GM21390 (cell line): ENCODE measurements around the gene C22orf23.
A peak's percentile ranks its signal among the peaks of the same experiment; 100 is the strongest.

Experiments
- ATAC-seq: cut with Tn5 transposase; IDR thresholded peaks from one replicate; pipeline ENCODE4 v1.9.1; 2021; ENCODE audit not compliant: unreplicated experiment

Gene C22orf23

GRCh38 chr22:37926771-37927636 is 26.4 kb downstream of the C22orf23 start:
- ATAC-seq, result no peak

DNA sequence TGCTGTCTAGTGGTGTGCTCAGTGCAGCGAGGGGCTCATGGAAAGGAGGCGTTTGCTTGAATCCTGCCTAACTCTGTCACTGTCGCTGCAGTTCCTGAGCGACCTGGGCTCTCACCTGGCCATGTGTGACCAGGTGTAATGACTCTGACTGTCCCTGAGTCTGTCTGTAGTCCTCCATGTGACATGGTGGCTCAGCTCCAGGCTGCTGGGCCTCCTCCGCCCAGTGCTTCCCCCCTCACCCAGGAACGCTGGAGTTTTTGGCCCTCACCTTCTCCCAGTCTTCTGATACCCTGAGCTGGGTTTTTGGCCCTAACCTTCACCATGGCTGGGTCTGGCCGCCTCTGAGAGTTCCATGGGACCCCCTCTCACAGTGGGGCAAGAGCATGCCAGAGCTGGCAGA is 27.0 kb downstream of the C22orf23 start:
- no peak for ATAC-seq

DNA sequence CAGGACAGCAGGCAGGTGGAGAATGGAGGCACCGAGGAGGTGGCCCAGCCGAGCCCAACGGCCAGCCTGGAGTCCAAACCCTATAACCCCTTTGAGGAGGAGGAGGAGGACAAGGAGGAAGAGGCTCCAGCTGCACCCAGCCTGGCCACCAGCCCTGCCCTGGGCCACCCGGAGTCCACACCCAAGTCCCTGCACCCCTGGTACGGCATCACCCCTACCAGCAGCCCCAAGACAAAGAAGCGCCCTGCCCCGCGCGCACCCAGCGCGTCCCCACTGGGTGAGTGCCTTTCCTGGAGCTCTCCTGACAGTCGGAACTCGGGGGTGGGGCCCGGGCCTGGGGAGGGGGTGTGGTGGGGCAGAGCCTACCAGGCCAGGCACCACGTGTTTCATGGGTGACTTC is 27.6 kb downstream of the C22orf23 start:
- ATAC-seq, result no peak

GRCh38 chr22:37925330-37925729 is 28.1 kb downstream of the C22orf23 start:
- ATAC-seq, result no peak

DNA sequence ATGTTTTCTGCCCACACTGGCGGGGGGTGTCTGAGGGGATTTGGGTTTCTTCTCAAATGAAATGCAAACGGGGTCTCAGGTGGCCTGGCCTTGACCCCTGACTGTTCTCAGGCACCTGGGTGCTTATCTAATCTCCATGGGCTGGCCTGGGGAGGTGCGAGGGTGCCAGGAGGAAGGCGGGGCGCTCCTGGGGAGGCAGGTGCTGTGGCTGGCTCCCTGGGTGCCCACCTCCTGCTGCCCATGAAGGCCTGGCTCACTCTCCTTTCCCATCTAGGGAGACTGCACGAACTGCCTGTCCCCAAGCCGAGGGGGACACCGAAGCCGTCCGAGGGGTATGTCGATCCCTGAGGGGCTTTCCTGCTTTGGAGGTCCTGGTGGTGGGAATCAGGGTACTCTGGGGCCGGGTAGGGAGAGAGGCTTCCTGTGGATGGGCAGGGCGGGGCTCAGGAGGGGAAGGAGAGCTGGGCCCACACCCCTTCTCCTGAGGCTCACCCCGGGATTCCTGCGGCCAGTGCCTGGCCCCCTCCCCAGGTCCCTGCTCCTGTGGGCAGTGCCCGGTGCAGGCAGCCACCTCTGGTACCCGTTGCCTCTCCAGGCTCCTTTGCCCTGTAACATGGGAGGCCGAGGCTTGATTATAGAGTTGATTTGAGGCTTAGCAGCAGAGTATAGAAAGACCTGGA is 28.9 kb downstream of the C22orf23 start:
- no peak for ATAC-seq

DNA sequence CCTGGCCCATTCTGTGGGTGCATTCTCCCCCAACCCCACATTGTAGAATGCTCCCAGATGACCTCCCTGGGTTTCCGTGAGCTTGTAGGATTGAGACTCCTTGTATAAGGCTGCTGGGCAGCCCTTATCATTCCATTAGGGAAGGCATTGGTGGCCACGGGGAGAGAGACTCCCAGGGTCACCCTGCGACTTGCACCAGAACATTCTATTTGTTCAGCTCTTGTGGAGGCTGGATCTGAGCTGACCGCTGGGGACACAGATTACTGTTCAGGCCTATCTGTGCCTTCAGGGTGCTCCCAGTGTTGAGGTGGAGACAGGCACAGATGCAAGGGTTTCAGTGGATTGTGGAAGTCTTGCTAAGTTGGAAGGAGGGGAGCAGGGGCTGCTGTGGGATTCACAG is 29.5 kb downstream of the C22orf23 start:
- no peak for ATAC-seq

GRCh38 chr22:37922191-37922590 is 31.2 kb downstream of the C22orf23 start:
- no peak for ATAC-seq

DNA sequence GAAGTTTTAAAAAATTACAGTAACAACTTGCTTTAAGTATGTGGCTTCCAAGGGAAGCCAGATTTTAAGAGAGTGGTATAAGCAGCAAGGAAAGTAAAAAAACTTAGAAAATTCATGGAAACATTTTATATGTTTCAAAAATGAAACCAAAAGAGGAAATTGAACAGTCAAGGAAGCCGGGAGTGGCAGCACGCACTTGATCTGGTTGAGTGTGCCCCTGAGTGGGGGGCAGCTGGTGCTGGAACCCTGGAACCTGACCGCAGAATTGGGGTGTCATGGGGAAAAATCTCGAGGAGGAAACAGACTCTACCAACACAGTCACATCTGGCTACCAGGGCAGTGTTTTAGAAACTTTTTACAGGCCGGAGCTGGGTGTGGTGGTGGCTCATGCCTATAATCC is 33.3 kb downstream of the C22orf23 start:
- no peak for ATAC-seq

GRCh38 chr22:37918580-37919270 is 34.7 kb downstream of the C22orf23 start:
- no peak for ATAC-seq

GRCh38 chr22:37917874-37918548 is 35.4 kb downstream of the C22orf23 start:
- ATAC-seq, result no peak

GRCh38 chr22:37916311-37916710 is 37.1 kb downstream of the C22orf23 start:
- ATAC-seq, result no peak

DNA sequence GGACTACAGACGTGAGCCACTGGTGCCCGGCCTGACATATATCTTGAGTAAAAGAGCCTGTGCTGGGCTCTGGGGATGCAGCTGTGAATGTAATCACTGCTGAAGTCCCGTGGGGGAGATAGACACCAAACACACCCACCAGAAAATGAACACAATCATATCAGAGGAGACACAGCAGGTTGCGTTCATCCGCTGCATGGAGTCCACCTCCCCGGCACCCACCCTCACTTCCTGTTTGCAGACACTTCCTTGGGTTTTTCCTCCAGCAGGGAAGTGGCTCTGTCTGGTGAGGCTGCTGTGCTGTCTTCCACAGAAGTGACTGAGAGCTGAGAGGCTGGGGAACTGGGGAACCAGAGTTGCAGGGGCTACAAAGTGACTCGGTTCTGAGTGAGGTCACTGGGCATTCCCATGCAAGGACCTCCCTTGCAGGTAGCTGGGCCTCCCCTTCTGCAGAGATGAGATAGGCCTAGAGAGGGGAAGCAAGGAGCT is 40.1 kb downstream of the C22orf23 start:
- ATAC-seq, result no peak

- no peak for ATAC-seq
Observed at GRCh38 chr22:37912171-37912570, 41.2 kb downstream of the C22orf23 start.

DNA sequence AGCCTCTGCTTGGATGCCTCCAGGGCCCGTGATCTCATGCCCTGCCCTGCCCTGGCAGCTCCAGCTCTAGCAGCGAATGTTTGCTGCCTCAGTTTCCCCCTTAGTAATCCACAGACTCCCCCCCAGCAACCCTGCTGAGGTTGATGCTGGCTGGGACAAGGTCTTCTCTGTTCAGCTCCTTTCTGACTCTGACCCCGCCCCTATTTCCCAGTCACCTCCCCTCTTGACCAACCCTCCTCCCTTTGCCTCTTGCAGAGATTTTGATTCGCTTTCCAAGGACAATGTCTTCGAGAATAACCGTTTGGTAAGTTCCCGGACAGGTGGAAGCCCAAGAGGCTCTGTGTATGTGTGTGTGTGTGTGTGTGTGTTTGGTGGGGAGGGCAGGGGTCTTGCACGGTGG is 41.7 kb downstream of the C22orf23 start:
- ATAC-seq, result no peak

DNA sequence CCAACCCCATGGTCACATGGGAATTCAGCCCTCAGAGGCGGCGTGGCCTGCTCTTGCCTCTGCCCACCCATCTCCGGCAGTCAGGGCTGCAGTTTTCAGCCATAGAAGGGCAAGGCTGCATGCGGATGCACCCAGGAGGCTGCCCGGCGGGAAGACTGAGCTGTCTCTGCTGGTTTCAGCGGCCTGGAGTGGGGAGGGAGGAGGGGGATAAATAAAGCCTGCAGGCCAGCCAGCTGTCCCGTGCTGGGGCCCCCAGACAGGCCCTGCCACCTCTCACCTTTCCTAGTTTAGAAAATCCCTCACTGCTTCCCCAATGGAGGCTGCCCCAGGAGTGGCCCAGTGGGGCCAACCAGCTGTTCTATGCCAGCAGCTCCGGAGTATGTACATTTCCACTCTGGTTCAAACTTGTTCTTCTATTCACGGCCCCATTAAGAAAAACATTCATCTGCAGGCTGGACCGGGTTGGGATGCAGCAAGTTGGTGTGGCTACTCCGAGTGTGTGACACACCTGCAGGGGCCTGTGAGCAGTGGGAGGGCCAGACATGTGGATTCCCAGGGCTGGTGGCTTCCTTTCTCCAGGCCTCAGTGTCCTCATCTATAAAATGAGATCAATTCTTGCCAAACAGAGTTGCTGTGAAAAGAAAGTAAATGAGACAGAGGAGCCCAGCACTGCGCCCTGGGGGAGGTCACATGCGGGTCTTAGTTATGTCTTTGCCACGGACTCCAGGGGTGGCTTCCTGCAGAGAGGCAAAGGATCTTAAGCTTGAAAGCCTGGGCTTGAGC is 42.3 kb downstream of the C22orf23 start:
- ATAC-seq, result no peak

- no peak for ATAC-seq
Observed at GRCh38 chr22:37909766-37910165, 43.6 kb downstream of the C22orf23 start.

DNA sequence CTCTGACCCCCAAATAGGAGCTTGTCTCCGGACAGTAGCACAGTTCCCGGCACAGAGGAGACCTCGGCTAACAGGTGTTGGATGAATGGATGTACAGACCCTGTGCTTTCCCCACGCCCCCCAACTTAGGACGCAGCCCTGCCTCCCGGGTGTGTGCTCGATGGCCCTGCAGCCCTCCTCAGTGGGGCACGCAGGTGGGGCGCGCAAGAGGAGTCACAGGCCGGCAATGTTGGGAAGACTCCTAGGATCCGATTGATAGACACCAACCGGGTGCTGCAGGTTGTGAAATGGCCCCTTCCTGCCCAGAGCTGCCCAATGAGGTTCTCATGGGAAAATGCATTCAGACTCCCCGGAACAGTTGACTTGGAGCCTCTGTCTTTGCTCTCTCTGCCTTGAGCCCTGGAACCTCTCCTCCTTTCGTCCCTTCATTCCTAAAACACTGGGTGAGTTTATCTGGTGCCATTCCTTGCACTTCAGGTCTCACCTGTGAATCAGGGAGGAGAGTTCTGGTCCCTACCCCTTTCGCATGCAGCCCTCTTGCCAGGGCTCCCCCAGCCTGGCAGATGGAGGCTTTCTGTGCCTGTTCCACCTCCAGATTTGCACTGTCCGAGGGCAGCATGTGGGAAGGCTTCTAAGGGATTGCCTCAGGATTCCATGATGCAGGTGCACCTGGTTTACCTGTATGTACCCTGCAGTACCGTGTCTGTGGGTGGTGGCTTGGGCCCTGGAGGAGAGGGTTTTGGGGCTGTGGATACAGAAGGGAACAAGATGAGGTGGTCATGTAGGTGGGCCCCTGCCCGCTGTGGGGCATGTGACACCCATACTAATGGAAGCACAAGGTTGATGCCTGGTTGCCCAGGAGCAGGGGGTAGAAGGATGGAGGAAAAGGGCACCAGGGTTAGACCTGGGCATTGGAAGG is 46.1 kb downstream of the C22orf23 start:
- ATAC-seq, result no peak

DNA sequence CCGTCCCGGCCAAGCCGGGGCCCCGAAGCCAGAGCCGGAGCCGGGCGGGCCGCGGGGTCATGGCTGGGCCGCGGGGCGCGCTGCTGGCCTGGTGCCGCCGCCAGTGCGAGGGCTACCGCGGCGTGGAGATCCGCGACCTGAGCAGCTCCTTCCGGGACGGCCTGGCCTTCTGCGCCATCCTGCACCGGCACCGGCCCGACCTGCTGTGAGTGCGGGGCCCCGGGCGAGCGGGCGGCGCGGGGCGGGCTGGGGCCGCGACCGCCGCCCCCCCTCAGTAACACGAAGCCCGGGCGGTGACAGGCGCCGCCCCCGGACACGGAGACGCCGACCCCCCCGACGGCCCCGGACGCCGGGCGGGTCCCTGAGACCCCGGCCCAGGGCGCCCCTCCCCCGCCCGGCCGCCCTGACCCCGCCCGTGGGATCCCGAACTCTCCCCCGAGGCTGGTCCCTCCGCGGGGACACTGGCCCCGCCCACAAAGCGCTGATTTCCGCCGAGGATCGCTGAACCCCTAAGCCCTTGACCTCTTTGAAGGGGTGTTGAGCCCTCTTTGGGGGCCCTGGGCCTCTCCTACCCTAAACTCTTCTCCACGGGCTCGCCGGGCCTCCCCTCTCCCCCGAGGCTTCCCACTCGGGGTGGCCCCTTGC is 46.9 kb downstream of the C22orf23 start:
- peak; percentile 34 for ATAC-seq
